Breast epithelium (tissue), 3 donors: ENCODE data around the gene OR6C65.

ENCODE experiments used
- CTCF ChIP-seq, 3 donors: fragments of 450-650 bp; IDR thresholded peaks; one replicate each; pipeline ENCODE4 v1.5.1; 2016 to 2017; ENCODE audit warnings: antibody characterized with exemption in 3 of 3, mild to moderate bottlenecking in 3 of 3, moderate library complexity in 3 of 3
- POLR2AphosphoS5 ChIP-seq, 3 donors: sonication (generic); formaldehyde crosslinking; IDR thresholded peaks; one replicate each; pipeline ENCODE4 v1.6.1; 2017; ENCODE audit warnings: antibody characterized with exemption in 3 of 3

GRCh38 chr12:55416961-55417360 is 16.6 kb downstream of the OR6C65 start:
- no peak for TF ChIP-seq POLR2AphosphoS5 (IDR thresholded peaks at IDR 0.05)
- TF ChIP-seq CTCF (IDR thresholded peaks at IDR 0.05), result no peak
